GM12892 (cell line): ENCODE measurements around the gene MCCC1.

Experiments used
- POLR2A ChIP-seq: IDR thresholded peaks from 2 replicates; pipeline ENCODE4 v1.6.1; 2011; ENCODE audit warnings: low read depth, low read length, control low read depth
- POLR2AphosphoS5 ChIP-seq: IDR thresholded peaks from 2 replicates; pipeline ENCODE4 v1.6.1; 2011; ENCODE audit warnings: low read depth, low read length, control low read depth
- TAF1 ChIP-seq: IDR thresholded peaks from 2 replicates; pipeline ENCODE4 v1.6.1; 2011; ENCODE audit warnings: low read depth, mild to moderate bottlenecking, control low read depth, low read length, borderline replicate concordance

- no peak for TF ChIP-seq POLR2A
- no peak for TF ChIP-seq POLR2AphosphoS5
- no peak for TF ChIP-seq TAF1
These were observed 70.9 kb downstream of the MCCC1 start for GRCh38 chr3:183028416-183028815.
